ENCODE data around the gene P2RY12.

The P2RY12 gene

DNA sequence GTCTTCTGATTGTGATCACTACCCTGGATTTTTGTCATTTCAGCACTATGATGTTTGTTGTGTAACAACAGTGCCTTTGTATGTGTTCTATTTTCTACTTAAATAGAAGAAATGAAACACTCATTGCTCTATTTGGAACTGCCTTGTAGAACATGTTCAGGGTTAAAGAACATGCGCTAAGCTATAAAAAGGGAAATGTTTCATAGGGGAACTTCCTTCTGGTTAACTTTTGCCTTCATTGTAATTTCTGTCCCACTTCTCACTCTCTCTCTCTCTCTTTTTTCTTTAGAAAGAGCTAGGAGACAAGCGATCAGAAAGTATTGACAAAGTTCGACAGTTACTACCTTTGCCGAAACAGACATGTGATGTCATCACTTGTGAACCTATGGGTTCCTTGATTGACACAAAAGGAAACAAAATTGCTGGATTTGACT is at the start of gene P2RY12:
Gene P2RY12, minus strand, starts transcription at position 13 of the 434 bp plus-strand sequence. CDS start 45,908 bp downstream, outside the sequence.
- no peak for DNase-seq

DNA sequence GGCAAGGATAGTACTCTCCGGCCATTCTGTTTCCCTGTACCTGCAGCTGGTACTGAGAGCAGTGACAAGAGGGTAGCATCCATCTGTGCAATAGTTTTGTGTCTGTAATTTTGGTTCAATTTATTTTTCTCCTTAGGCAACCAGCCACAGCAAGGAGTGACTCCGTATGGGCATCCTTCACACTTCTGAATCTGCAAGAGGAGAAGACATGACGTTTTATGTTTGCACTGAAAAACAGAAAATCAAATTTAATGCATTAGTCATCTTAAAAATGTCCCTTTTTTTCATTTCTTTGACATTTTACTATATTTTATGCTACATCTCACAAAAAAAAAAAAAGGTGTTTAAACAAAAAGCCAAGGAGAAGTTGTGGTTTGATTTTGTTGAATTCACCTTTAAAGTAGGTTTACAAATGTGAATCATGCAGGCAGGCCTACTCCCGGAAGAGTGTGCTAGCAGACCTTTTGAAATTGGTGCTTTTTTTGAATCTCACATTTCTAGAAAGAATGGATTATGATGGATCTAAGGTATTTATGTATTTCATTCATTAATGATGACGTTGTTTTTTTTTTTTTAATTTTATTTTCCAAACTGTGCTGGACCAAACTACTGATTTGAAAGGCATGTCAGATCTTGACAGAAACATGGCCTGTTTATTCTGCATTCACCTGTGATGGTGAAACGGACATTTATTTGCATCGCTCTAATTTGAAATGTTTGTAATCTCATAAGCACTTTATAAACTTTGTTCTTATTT is 48.2 kb upstream of the P2RY12 start:
- no peak for DNase-seq

DNA sequence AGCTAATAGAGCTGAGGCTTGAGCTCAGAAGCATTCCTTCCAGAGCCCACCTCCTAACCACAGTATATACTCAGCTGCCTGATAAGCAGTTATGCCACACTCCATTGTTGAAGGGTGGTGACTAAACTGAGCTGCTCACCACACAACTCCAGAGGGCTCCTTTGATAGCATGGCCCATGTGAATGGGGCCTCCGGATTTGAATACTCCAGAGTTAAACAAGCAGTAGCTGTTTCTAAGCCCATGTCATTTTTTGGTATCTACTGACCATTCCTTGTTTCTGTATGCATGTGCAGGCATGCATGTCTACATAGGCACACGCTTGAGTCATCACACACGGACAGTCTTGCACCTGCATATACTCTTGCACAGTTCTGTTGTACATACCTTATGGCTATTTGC is 47.4 kb upstream of the P2RY12 start:
- DNase-seq: no peak

DNA sequence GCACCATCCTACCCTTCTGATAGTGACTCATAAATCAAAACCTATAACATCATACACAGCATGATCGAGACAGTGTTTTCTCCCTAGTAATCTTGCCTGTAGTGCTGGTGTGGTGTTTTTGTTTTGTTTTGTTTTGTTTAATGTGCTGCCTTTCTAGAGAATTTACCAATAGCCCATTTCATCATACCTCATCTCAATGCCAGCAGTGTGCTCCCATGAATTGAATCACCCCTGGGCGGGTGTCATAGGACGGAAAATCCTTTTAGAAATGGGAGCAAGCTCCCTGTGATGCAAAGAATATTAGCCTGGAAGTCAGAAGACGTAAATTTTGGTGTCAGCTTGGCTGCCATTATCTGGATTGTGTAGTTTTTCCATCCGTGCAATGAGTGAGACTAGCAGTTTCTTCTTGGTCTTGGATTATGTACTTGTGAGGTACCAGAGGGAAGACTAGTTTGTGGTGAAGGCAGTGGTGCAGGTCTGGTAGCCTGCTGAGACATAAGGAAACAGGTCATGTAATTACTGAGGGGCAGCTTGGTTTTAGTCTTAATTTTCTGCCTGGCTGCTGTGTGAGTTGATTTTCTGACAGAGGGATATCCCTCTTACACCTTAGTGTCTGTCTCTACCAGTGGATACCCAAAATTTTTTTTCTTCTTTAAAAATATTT is 46.4 kb upstream of the P2RY12 start:
- DNase-seq: no peak

DNA sequence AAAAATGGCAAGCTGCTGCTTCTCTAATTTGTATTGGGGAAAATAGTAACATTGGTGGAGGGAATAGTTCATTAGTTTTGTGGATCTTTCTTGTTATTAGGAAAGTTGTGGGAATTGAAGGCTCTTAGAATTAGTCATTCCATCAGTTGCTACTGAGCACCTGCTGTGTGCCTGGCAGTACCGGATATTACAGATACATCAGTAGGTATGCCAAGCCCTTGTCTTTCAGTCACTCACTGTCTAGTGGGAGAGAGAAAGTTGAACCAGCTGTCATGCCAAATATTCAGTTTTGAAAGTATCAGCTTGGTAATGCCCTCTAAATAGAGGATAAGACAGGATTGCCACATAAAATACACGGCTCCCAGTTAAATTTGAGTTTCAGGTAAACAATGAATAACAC is 43.8 kb upstream of the P2RY12 start:
- DNase-seq: no peak

DNA sequence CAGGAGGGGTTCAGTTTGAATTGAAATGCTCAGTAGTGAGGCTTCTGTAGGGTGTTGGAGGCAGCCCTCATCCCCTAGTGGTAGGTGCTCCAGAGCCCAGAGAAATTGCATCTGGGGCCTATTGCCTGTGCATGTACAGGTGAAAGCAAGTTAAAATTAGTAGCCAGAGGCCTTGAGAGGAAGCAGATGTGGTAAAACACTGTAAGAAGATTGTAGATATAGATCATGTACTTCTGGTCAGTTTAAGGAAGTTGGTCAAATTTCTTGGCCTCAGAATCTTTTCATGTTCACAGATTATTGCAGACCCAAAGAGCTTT is 41.7 kb upstream of the P2RY12 start:
- DNase-seq: no peak

DNA sequence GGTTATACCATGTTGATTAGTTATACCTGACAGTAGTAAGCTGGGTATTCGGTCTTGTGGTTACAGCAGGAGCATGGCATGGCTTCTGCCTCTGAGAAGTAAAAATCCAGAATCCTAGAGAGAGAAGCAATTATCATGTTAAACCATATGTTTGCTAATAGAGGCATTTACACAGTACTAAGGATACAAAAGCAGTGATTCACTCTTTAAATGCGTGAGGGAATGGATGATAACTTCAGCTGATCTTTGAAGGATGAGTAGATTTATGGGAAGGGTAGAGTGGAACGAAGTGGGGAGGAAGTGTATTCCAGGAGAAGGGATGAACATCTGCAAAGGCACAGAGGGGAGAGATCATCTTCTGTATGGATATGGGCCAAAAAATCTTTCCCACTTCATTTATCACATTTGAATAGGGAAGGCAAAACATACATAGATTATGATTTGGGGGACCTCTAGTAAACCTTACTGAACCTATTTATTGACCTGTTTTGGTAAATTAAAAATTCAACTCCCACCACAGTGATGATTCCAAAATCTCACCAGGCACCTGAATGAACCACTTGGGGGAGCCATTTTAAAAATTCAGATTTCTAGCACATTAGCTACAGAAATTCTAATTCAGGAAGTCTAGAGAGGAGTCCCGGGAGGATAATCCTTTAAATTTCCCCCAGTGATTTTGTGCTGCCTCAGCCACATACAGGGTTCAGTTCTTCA is 41.2 kb upstream of the P2RY12 start:
- DNase-seq: no peak

DNA sequence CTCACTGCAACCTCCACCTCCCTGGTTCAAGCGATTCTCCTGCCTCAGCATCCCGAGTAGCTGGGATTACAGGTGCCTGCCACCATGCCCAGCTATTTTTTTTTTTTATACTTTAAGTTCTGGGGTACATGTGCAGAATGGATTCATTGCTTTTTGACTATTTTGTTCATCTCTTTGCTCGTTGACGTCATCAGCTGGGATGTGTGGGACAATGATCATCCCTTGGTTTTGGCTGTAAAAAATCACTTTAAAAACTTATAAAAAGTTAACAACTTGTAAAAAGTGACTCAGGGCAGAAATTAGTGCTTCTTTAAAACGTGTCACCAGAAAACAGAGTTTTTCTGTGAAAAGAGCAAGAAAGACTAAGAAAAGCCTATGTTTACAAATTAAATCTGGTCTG is 38.5 kb upstream of the P2RY12 start:
- no peak for DNase-seq

DNA sequence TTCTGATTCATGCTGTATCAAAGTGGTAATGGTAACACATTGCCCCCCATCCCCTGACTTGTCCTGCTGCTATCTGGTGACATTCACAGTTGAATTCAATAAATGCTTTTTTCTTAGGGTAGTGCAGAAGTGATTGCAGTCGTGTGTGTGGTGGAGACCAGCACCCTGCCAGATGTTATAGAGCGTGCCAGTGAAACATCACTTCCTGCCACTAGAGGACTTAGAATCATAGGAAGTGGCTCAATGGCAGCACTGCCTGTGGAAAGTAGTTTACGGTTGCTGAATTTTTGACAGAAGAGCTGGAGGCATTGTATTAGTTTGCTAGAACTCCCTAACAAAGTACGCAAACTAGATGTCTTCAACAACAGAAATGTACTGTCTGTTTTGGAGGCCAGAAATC is 37.4 kb upstream of the P2RY12 start:
- no peak for DNase-seq

DNA sequence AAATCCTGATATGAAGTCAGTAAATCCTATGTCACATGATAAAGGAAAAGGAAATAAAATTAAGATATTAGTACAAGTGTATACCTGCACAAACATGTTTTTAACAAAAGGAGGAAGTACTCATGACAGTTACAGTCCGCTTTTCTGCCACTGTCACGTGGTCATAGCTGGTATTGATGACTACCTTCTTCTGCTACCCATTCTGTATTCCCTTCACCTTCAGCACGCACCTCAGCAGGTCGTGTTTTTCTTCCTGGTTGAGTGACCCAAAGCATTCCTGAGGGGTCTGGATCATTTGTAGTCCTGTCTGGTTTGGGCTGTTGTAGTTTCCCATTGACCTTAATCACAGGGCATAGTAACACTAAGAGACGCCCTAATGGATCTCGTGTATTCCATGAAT is 35.3 kb upstream of the P2RY12 start:
- no peak for DNase-seq

DNA sequence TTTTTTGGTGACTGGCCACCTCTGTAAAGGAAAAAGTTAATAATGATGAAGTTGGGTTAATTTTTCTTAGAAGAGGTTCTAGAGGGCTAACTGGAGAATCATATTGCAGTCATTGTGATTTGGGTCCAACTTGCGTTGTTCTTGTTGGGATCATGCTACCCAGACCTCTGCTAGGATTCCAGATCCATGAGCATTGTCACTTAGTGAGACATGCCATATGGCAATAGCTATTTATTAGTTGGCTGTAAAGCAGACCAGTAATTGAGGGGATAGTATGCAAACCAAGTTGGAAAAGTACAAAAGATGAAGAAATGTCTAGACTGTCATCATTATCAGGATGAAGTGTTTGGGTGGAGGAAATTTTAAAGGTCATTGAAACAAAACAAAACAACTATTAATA is 30.7 kb upstream of the P2RY12 start:
- no peak for DNase-seq

DNA sequence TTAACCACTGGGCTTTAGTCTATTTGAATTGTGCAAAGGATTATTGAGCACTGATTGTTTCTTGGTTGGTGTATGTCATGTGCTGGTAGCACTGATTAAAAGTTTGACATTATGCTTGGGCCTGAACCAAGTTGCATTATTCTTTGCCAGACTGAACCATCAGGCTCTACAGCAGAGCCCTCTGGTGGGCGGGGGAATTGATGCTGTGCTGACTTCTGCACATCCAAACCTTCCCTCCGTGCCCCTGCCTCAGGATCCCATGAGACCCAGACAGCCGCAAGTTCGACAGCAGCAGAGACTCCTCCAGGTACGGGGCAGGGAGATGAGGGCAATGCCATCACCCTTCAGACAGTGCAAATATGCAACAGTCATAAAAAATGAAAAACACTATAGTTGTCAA is 28.4 kb upstream of the P2RY12 start:
- DNase-seq: no peak

DNA sequence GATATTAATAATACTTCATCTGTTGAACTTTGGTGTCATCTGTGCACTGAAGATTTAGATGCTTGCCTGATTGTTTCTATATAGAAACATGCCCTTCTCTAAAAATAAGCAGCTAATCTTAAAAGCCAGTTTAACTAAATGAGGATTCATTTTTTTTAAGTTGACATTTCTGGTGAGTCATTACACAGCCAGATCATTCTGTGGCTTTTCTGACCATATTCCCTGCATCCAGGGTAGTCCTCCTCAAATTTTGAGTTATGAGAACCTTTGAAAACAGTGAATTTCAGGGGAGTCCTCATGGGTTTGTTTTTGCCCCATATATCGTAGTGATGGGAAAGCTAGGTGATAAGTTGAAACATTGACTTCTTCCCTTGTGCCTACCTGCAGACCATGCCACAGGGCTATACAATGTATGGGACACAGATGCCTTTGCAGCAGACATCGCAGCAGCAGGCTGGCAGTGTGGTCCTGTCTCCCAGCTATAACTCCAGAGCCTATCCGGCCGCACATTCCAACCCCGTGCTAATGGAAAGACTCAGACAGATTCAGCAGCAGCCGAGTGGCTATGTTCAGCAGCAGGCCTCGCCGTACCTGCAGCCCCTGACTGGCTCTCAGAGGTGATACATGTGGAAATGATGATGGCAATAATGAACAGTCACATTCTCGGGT is 26.5 kb upstream of the P2RY12 start:
- no peak for DNase-seq

DNA sequence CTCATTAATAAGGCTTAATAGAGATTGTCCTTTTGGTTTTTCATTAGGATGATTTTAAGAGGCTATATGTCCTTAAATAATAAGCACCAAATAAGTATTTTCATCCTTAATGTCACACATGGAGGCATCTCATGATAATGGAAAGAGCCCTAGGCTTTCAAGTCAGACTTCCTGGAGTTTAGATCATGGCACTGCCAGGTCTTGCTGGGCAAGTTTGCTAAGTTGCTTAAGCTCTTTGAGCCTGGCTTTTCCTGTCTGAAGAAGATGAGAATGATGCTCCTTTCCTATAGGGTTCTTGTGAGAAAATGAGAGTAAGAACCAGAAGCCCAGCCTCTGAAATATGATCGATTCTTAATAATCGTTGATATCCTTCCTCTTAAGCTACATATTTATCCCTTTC is 23.4 kb upstream of the P2RY12 start:
- no peak for DNase-seq

DNA sequence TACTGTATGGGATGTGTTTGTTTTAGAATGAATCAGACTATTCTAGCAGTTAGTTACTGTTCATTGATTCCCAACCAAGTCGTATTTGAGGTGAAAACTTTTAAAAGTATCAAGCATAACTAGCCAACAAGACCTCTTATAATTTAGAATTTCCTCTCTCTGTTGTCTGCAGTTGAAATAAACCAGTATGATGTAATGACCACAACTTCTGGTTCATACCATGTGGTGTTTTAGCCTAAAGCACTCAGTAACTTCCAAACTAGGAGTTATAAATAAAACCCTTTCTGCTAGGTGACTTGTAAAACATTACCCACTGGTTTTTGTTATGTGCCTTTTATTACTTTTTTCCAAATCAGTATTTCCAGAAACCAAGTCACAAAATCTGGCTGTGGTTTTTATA is 19.8 kb upstream of the P2RY12 start:
- no peak for DNase-seq

DNA sequence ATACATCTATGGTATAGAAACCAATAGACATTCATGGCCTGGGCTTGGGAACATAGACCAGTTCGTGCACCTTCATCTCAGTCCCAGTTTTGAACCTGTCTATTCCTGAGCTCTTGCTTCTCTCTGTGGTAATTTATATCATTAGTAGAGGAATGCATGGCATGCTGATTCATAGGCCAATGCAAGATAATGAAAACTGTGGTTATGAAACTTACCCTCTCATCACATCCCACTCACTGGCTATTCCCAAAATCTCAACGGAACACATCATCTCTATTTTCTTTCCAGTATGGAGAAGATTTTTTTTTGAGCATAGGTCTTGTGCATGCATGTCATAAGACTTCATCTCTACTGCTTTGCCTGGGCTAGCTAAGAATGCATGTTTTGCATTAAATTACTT is 18.7 kb upstream of the P2RY12 start:
- DNase-seq: no peak

DNA sequence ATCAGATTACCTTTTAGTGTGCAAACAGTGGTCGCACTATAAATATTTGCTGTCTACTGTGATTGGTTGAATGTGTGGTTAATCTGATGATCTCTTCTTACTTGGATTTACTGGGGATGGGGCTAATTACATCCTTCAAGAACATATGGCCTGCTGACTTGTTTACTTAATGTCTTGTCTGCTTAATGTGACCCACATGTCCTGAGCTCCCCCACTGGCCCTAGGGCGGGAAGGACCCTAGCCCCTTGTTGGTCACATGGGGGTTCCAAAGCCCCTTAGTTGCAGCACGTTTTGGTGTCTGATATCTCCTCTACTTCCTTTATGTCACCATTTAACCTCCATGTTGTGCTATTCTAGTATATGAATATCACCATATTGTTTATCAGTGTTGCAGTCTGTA is 17.8 kb upstream of the P2RY12 start:
- peak in 1 of 3 experiments; percentile 36 for DNase-seq

DNA sequence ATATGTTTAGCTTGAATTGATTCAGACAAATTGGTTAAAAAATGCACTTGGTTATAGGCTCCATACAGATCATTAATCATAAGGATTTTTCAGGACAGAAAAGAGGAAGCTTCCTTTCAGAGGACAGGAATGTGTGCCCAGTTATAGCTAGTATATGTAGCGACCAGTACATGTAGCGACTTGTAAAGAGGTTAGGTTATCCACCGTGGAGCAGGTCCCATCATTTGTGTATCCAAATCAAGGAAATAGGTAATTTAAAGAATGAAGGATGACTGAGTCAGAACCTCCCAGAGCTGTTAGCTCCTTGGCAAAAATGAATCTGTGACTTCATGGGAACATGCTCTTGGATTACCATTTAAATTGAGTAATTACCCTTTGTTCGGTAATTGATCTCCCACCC is 15.8 kb upstream of the P2RY12 start:
- DNase-seq: no peak

DNA sequence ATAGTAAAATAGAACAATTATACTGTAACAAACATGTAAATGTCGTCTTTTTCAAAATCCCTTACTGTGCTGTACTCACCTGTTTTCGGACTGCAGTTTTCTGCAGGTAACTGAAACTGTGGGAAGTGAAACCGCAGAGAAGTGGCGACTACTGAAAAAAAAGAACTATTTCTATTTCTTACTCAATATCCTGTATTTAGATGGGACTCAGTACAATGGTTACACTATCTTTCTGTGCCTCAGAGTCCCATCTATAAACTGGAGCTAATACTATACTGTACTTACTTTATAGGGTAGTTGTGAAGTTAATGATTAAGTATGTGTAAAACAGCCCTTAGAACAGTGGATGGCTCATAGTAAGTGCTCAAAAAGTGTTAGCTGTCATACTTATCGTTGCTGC is 14.3 kb upstream of the P2RY12 start:
- DNase-seq: no peak

DNA sequence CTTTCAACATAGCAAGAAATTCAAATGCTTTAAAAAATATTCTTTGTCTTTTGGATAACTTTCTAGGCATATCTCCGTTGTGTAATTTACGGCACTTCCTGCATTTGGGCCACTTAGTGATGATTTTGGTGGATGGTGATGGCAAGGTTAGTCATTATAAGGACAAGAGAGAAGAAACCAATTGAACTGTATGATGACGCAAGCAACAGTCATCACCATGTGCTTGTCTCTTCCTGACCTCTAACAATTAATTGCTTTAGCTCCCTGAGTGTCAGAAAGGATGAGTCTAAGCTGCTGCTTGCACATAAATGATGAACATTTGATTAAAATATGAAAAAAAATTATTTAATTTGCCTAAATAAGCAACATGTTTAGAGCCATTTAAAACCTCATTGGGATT is 11.3 kb upstream of the P2RY12 start:
- DNase-seq: no peak

DNA sequence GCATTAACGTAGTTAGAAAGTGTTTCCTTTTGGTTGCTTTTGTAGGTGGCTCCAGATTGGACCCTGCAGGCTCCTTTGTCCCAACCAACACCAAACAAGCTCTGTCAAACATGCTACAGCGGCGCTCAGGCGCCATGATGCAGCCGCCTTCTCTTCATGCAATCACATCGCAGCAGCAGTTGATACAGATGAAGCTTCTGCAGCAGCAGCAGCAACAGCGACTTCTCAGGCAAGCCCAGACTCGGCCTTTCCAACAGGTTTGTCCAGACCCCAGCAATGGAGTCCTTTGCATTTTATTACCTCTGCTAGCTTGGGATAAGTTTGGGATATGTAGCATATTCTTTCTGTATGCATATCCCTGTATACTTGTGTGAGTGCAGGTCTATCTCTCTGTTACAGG is 10.1 kb upstream of the P2RY12 start:
- DNase-seq: no peak

DNA sequence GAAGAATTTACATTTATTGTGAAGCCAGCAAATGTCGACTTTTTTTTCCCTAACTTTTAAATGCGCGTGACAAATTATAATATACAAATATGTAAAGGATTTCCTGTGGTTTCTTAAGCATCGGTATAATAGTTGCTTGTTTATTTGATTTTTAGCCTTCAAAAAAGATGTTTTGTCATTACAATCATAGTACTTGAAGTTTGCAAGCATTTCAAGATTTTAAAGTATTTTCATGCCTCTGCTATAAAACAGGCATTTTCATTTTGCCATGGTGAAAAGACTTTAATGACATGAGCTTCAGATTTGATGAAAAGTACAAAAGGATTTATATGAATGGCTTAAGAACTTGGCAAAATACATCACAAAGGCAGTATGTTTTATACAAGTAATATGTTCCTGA is 9.4 kb upstream of the P2RY12 start:
- DNase-seq: no peak

DNA sequence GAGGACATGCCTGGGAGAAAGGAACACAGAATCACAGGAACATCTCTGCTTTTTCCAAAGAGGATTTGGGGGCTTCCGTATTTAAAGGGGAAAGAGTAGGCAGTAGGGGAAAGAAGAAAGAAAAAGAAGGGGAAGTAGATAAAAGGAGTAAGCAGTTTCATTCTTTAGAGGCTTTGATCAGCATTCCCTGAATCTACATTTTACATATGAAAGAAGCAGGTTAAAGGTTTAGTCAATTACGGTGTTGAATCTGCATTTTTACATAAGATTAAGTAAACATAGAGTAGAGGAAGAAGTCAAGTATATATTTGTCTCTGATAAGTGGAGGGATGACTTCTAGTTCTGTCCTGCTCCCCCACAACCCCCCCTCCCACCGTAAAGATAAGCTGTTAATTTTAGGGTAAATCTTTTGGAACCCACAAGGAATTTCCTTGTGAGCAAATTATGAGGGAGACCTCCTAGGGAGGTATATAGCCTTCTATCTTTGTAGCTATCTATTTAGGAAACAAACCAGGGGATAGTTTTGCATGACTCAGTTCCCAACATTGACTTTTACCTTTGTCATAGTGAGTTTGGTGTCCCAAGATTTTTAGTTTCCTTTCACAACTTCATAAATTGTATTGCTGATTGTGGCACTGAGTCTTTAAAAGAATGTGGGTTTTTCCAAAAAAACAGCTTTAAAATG is 8.7 kb upstream of the P2RY12 start:
- no peak for DNase-seq

Measured in NCI-H1417 (cell line).